Caco-2 (cell line): ENCODE measurements around the gene DIRAS1. TPM values are rescaled to one million over a fixed set of nuclear protein-coding genes. Genes with fewer than 3 reads are reported as not detected.

Experiments used
- BruUV-seq: library from RNA; stranded (reverse); fragments of 400-500 nt; replicated peaks from 2 replicates; lab custom pipeline; 2021; lab: Mats Ljungman, UMichigan
- CTCF ChIA-PET: fragments of 300-600 bp; sonication (Branson Sonifier 250); formaldehyde crosslinking; loops from one replicate; lab custom pipeline; 2022; ENCODE audit warnings: antibody characterized with exemption; lab: Charles Lee
- POLR2A ChIA-PET: fragments of 300-600 bp; sonication (Branson Sonifier 250); formaldehyde crosslinking; loops from one replicate; lab custom pipeline; 2022; ENCODE audit warnings: antibody characterized with exemption; lab: Charles Lee
- DNase-seq, 2 experiments: peaks; one replicate each; pipeline versions ENCODE4 v3.0.0 to v3.0.0-alpha.2; 2020 to 2022
- H3K27me3 ChIP-seq: replicated peaks from 2 replicates; pipeline ENCODE4 v1.6.0; 2011; ENCODE audit warnings: low read length; ENCODE audit not compliant: control insufficient read depth, insufficient read depth
- H3K36me3 ChIP-seq: 2 replicates; pipeline ENCODE4 v1.5.1; 2011; ENCODE audit warnings: low read length; ENCODE audit not compliant: control insufficient read depth, insufficient read depth
- H3K4me1 ChIP-seq: fragments of 250-450 bp; sonication (Bioruptor Pico); 2 replicates; pipeline ENCODE4 v1.5.1; 2020; ENCODE audit warnings: mild to moderate bottlenecking
- H3K4me3 ChIP-seq: 2 replicates; pipeline ENCODE4 v1.5.1; 2011; ENCODE audit warnings: low read depth, mild to moderate bottlenecking, control low read depth, low read length
- H3K9me3 ChIP-seq: fragments of 250-450 bp; sonication (Bioruptor Pico); 2 replicates; pipeline ENCODE4 v1.5.1; 2020; ENCODE audit warnings: mild to moderate bottlenecking, moderate library complexity
- H3K27ac Mint-ChIP-seq: one replicate; pipeline ENCODE4 v1.8.0; 2022; ENCODE audit warnings: mixed read lengths; ENCODE audit not compliant: unreplicated experiment
- H3K27me3 Mint-ChIP-seq: one replicate; pipeline ENCODE4 v1.8.0; 2022; ENCODE audit warnings: mixed read lengths; ENCODE audit not compliant: insufficient read depth, unreplicated experiment
- H3K36me3 Mint-ChIP-seq: one replicate; pipeline ENCODE4 v1.8.0; 2022; ENCODE audit warnings: mild to moderate bottlenecking, mixed read lengths; ENCODE audit not compliant: insufficient read depth, unreplicated experiment
- H3K4me1 Mint-ChIP-seq: one replicate; pipeline ENCODE4 v1.8.0; 2022; ENCODE audit warnings: low read depth, mixed read lengths; ENCODE audit not compliant: unreplicated experiment
- H3K4me3 Mint-ChIP-seq: one replicate; pipeline ENCODE4 v1.8.0; 2022; ENCODE audit warnings: mild to moderate bottlenecking, moderate library complexity, mixed read lengths; ENCODE audit not compliant: unreplicated experiment
- H3K9me3 Mint-ChIP-seq: one replicate; pipeline ENCODE4 v1.8.0; 2022; ENCODE audit warnings: mixed read lengths; ENCODE audit not compliant: unreplicated experiment
- CTCF ChIP-seq, 2 experiments: fragments of 200-600 bp in 1 of 2; IDR thresholded peaks; 1 replicate in 1 of 2; 2 replicates in 1 of 2; pipeline versions ENCODE4 v1.5.1 to v1.8.0; 2011 to 2022; ENCODE audit warnings: antibody characterized with exemption in 1 of 2, control low read depth in 1 of 2, inconsistent platforms in 1 of 2, low read depth in 1 of 2, low read length in 1 of 2, mild to moderate bottlenecking in 1 of 2, moderate library complexity in 1 of 2; ENCODE audit not compliant: insufficient read depth in 1 of 2, severe bottlenecking in 1 of 2, unreplicated experiment in 1 of 2
- intact Hi-C: fragments of 100-400 bp; cut with micrococcal nuclease; formaldehyde crosslinking; loops from one replicate; pipeline ENCODE4 v1.10.0; 2022; ENCODE audit not compliant: unreplicated experiment
- total RNA-seq: library from RNA; stranded (reverse); gene quantifications from 2 replicates; pipeline ENCODE4 v1.2.3, GENCODE V29; 2022

DIRAS1 gene
- total RNA-seq, 1 experiment from 2014 or later = 2.3 TPM

- H3K4me1 ChIP-seq = no peaks in the 10 kb centered on the region
- Mint-ChIP-seq H3K4me3 (peak overlapping the region; percentile 58), H3K4me1 (no peaks in the 10 kb centered on the region), H3K27ac (no peak overlapping the region), H3K27me3 (peaks cover 10% of the 10 kb centered on the region), H3K9me3 (no peaks in the 10 kb centered on the region), H3K36me3 (no peaks in the 10 kb centered on the region)
- ChIA-PET CTCF (no interaction called here), POLR2A (no interaction called here)
- no peaks in the 10 kb centered on the region for H3K36me3 ChIP-seq
- intact Hi-C loops = no loop called here
- no TSS peak for BruUV-seq
- TF ChIP-seq CTCF (IDR thresholded peaks at IDR 0.05; ENCODE audit: insufficient read depth in 1 of 2, low read depth in 1 of 2, low read length in 1 of 2, severe bottlenecking in 1 of 2, unreplicated experiment in 1 of 2) = no peak
- H3K27me3 ChIP-seq = no peaks in the 10 kb centered on the region
- H3K4me3 ChIP-seq = peak overlapping the region; percentile 28
- peaks cover 6% of the 10 kb centered on the region; the same call in 1 of the 2 replicates for H3K9me3 ChIP-seq
- DNase-seq = no peak
Measured at GRCh38 chr19:2719920-2720776, 1.0 kb downstream of the DIRAS1 start.

GRCh38 chr19:2719232-2719735 is 1.9 kb downstream of the DIRAS1 start:
- Mint-ChIP-seq H3K27ac (no peak overlapping the region), H3K27me3 (peaks cover 8% of the 10 kb centered on the region), H3K36me3 (no peaks in the 10 kb centered on the region), H3K9me3 (no peaks in the 10 kb centered on the region), H3K4me1 (no peaks in the 10 kb centered on the region), H3K4me3 (peak overlapping the region; percentile 58)
- Histone ChIP-seq H3K4me1 (no peaks in the 10 kb centered on the region), H3K4me3 (no peak overlapping the region), H3K36me3 (no peaks in the 10 kb centered on the region), H3K9me3 (peaks cover 6% of the 10 kb centered on the region; the same call in 1 of the 2 replicates), H3K27me3 (no peaks in the 10 kb centered on the region)
- BruUV-seq = no TSS peak
- intact Hi-C loops = no loop called here
- TF ChIP-seq CTCF (IDR thresholded peaks at IDR 0.05; ENCODE audit: insufficient read depth in 1 of 2, low read depth in 1 of 2, low read length in 1 of 2, severe bottlenecking in 1 of 2, unreplicated experiment in 1 of 2) = no peak
- POLR2A ChIA-PET = no interaction called here
- DNase-seq = no peak
- CTCF ChIA-PET = interaction anchor here (0.6 kb wide), 1 partner anchor 72 kb away, joined by 3 read pairs; no protein-coding TSS in a partner anchor

GRCh38 chr19:2717638-2718541 is 3.3 kb downstream of the DIRAS1 start:
- Mint-ChIP-seq H3K4me1 (no peaks in the 10 kb centered on the region), H3K27ac (no peak overlapping the region), H3K4me3 (no peak overlapping the region), H3K36me3 (no peaks in the 10 kb centered on the region), H3K27me3 (peaks cover 6% of the 10 kb centered on the region), H3K9me3 (no peaks in the 10 kb centered on the region)
- DNase-seq = no peak
- Histone ChIP-seq H3K36me3 (no peaks in the 10 kb centered on the region), H3K4me3 (no peak overlapping the region), H3K4me1 (no peaks in the 10 kb centered on the region), H3K27me3 (no peaks in the 10 kb centered on the region), H3K9me3 (peaks cover 6% of the 10 kb centered on the region; the same call in 1 of the 2 replicates)
- intact Hi-C loops = no loop called here
- BruUV-seq = no TSS peak
- POLR2A ChIA-PET = no interaction called here
- CTCF ChIA-PET = interaction anchor here (0.6 kb wide), 1 partner anchor 344 kb away, joined by 10 read pairs; no protein-coding TSS in a partner anchor
- no peak for TF ChIP-seq CTCF (IDR thresholded peaks at IDR 0.05; ENCODE audit: insufficient read depth in 1 of 2, low read depth in 1 of 2, low read length in 1 of 2, severe bottlenecking in 1 of 2, unreplicated experiment in 1 of 2)
